ENCODE measurements around the gene OR10A6. TPM values are rescaled to one million over a fixed set of nuclear protein-coding genes. Genes with fewer than 3 reads are reported as not detected.

The OR10A6 gene
- total and polyA plus RNA-seq, 11 donors, result not detected

- no peak overlapping the region for H3K4me3 ChIP-seq
- TF ChIP-seq CTCF (IDR thresholded peaks at IDR 0.05), result no peak
- no peak for TF ChIP-seq POLR2A (IDR thresholded peaks at IDR 0.05)
- WGBS, 4 donors, result 44 to 59% (median 54%) methylated on average over 5 of the region's 5 CpGs
- no peak overlapping the region for H3K27ac ChIP-seq
- no peaks in the 10 kb centered on the region for H3K36me3 ChIP-seq
- DNase-seq (no peak), ATAC-seq (no peak)
- no peaks in the 10 kb centered on the region for H3K4me1 ChIP-seq
- H3K27me3 ChIP-seq, result peaks cover 0 to 7% (median 0%) of the 10 kb centered on the region in 9 donors
- intact Hi-C loops (cut with DNase I), result loop anchor here in 4 of 10 donors (10.0 kb wide), 1 partner anchor 196 kb away; no protein-coding TSS in a partner anchor
- peaks cover 0 to 6% (median 0%) of the 10 kb centered on the region in 12 donors for H3K9me3 ChIP-seq
Measured at GRCh38 chr11:7898666-7899283, 32.3 kb downstream of the OR10A6 start.

GRCh38 chr11:7896009-7896785 is 34.9 kb downstream of the OR10A6 start:
- H3K9me3 ChIP-seq, result peaks cover 0 to 6% (median 0%) of the 10 kb centered on the region in 12 donors
- H3K4me1 ChIP-seq, result peaks cover 0 to 8% (median 0%) of the 10 kb centered on the region in 12 donors
- no peak overlapping the region for H3K4me3 ChIP-seq
- no peak for ATAC-seq
- 44 to 66% (median 51%) methylated on average over 1 of the region's 1 CpG for WGBS, 4 donors
- H3K36me3 ChIP-seq, result no peaks in the 10 kb centered on the region
- H3K27me3 ChIP-seq, result peaks cover 0 to 3% (median 0%) of the 10 kb centered on the region in 9 donors
- no peak overlapping the region for H3K27ac ChIP-seq
- no peak for DNase-seq
- TF ChIP-seq CTCF (IDR thresholded peaks at IDR 0.05) (no peak), POLR2A (IDR thresholded peaks at IDR 0.05) (no peak)
- intact Hi-C loops (cut with DNase I), result loop anchor here in 4 of 10 donors (10.0 kb wide), 1 partner anchor 199 kb away; no protein-coding TSS in a partner anchor

- Histone ChIP-seq H3K27me3 (peaks cover 0 to 3% (median 0%) of the 10 kb centered on the region in 9 donors), H3K4me3 (no peak overlapping the region), H3K9me3 (peaks cover 0 to 6% (median 0%) of the 10 kb centered on the region in 12 donors), H3K4me1 (peaks cover 0 to 8% (median 0%) of the 10 kb centered on the region in 12 donors), H3K27ac (no peak overlapping the region), H3K36me3 (no peaks in the 10 kb centered on the region)
- ATAC-seq (no peak), DNase-seq (no peak)
- 51 to 64% (median 54%) methylated on average over 3 of the region's 3 CpGs for whole genome bisulfite sequencing, 4 donors
- TF ChIP-seq CTCF (IDR thresholded peaks at IDR 0.05), result no peak
- TF ChIP-seq POLR2A (IDR thresholded peaks at IDR 0.05), result no peak
- intact Hi-C loops (cut with DNase I), result loop anchor here in 7 of 10 donors (5.0 to 10.0 kb wide), 4 partner anchors 88 to 203 kb away; partner anchors contain the start of gene EIF3F (in 2 of the 7)
Measured at GRCh38 chr11:7894251-7894650, 36.8 kb downstream of the OR10A6 start.

GRCh38 chr11:7893796-7894195 is 37.3 kb downstream of the OR10A6 start:
- Histone ChIP-seq H3K9me3 (peaks cover 0 to 6% (median 0%) of the 10 kb centered on the region in 12 donors), H3K27ac (no peak overlapping the region), H3K4me1 (peaks cover 0 to 8% (median 0%) of the 10 kb centered on the region in 12 donors), H3K36me3 (no peaks in the 10 kb centered on the region), H3K27me3 (peaks cover 0 to 3% (median 0%) of the 10 kb centered on the region in 9 donors), H3K4me3 (no peak overlapping the region)
- 66 to 85% (median 78%) methylated on average over 2 of the region's 2 CpGs for WGBS, 4 donors
- intact Hi-C loops (cut with DNase I), result loop anchor here in 9 of 10 donors (1.0 to 10.0 kb wide), 6 partner anchors 89 to 204 kb away; partner anchors contain the start of gene EIF3F (in 7 of the 9)
- TF ChIP-seq POLR2A (IDR thresholded peaks at IDR 0.05) (no peak), CTCF (IDR thresholded peaks at IDR 0.05) (no peak)
- no peak for DNase-seq
- no peak for ATAC-seq
